ENCODE data around the gene AFMID.

The AFMID gene

GRCh38 chr17:78179372-78179771 is 7.8 kb upstream of the AFMID start:
- no peak for DNase-seq (ENCODE audit: low read depth)
- H3K4me3 ChIP-seq (ENCODE audit: low read length): no peak overlapping the region
- TF ChIP-seq, protein P1, sequence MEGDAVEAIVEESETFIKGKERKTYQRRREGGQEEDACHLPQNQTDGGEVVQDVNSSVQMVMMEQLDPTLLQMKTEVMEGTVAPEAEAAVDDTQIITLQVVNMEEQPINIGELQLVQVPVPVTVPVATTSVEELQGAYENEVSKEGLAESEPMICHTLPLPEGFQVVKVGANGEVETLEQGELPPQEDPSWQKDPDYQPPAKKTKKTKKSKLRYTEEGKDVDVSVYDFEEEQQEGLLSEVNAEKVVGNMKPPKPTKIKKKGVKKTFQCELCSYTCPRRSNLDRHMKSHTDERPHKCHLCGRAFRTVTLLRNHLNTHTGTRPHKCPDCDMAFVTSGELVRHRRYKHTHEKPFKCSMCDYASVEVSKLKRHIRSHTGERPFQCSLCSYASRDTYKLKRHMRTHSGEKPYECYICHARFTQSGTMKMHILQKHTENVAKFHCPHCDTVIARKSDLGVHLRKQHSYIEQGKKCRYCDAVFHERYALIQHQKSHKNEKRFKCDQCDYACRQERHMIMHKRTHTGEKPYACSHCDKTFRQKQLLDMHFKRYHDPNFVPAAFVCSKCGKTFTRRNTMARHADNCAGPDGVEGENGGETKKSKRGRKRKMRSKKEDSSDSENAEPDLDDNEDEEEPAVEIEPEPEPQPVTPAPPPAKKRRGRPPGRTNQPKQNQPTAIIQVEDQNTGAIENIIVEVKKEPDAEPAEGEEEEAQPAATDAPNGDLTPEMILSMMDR (conservative IDR thresholded peaks at IDR 0.05; ENCODE audit: low read depth, low read length): no peak

DNA sequence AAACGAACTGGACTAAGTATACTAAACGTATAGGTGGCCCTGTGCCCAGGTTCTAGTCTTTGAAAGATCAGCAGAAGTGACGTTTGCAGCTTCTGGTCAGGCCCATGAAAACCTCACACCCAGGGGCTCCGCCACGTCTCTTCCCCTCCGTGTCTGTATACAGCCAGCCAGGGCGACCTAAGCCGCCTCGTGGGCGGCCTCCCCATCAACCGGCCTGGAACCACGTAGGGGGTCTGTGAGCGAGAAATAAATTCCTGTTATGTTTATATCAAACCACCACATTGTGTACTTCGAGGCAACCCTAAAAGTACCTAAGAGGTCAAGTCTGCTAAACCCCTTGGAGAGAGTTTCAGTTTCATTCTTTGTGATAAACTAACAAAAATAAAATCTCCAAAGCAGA is 7.1 kb upstream of the AFMID start:
- TF ChIP-seq, protein P1 (conservative IDR thresholded peaks at IDR 0.05; ENCODE audit: low read depth, low read length): no peak
- no peak overlapping the region for H3K4me3 ChIP-seq (ENCODE audit: low read length)
- no peak for DNase-seq (ENCODE audit: low read depth)

DNA sequence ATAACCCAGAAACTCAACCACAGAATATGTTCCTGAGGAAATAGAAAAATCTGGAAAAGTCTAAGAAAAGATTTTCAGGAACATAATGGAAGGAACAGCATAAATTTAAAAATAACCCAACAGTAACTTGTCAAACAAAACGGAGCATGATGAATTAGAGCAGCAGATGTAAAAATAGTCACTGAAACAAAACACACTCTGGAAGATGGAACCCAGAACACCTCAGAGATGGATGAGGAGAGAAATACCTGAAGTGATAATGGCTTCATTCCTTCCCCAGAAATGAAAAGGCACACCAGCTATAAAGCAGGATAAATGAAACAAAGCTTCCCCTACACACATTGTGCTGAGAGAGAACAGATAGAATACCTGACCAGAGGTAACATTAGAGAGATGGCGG is 6.7 kb upstream of the AFMID start:
- no peak for DNase-seq (ENCODE audit: low read depth)
- TF ChIP-seq, protein P1 (conservative IDR thresholded peaks at IDR 0.05; ENCODE audit: low read depth, low read length): no peak
- no peak overlapping the region for H3K4me3 ChIP-seq (ENCODE audit: low read length)

- no peak overlapping the region for H3K4me3 ChIP-seq (ENCODE audit: low read length)
- no peak for DNase-seq (ENCODE audit: low read depth)
- TF ChIP-seq, protein P1 (conservative IDR thresholded peaks at IDR 0.05; ENCODE audit: low read depth, low read length): no peak
Measured at GRCh38 chr17:78182504-78182903, 4.7 kb upstream of the AFMID start.

- no peak overlapping the region for H3K4me3 ChIP-seq (ENCODE audit: low read length)
- no peak for DNase-seq (ENCODE audit: low read depth)
- TF ChIP-seq, protein P1 (conservative IDR thresholded peaks at IDR 0.05; ENCODE audit: low read depth, low read length): no peak
Measured at GRCh38 chr17:78183916-78184315, 3.2 kb upstream of the AFMID start.

GRCh38 chr17:78184351-78184750 is 2.8 kb upstream of the AFMID start:
- TF ChIP-seq, protein P1 (conservative IDR thresholded peaks at IDR 0.05; ENCODE audit: low read depth, low read length): no peak
- no peak for DNase-seq (ENCODE audit: low read depth)
- no peak overlapping the region for H3K4me3 ChIP-seq (ENCODE audit: low read length)

- H3K4me3 ChIP-seq (ENCODE audit: low read length): no peak overlapping the region
- DNase-seq (ENCODE audit: low read depth): no peak
- TF ChIP-seq, protein P1 (conservative IDR thresholded peaks at IDR 0.05; ENCODE audit: low read depth, low read length): no peak
Measured at GRCh38 chr17:78184868-78185267, 2.3 kb upstream of the AFMID start.
